B cell (primary cell): ENCODE data around the gene STXBP1. TPM values are rescaled to one million over a fixed set of nuclear protein-coding genes. Genes with fewer than 3 reads are reported as not detected.
"Not testable (repeated sequence)": the region's sequence is repeated elsewhere in the genome, so short reads cannot be mapped to it uniquely, and the experiment has no call there.

Experiments used
- ATAC-seq: fragments of 200-7000 bp; cut with Tn5 transposase; one replicate; pipeline ENCODE4 v1.10.0; 2021; ENCODE audit warnings: low read depth, mild to moderate bottlenecking, moderate number of reproducible peaks, moderate library complexity
- CTCF ChIA-PET: fragments of 350-600 bp; sonication (Branson Sonifier 250); formaldehyde crosslinking; loops from one replicate; lab custom pipeline; 2021; ENCODE audit warnings: antibody characterized with exemption, inconsistent platforms; lab: Charles Lee
- POLR2A ChIA-PET: fragments of 350-600 bp; sonication (Branson Sonifier 250); formaldehyde crosslinking; loops from one replicate; lab custom pipeline; 2021; ENCODE audit warnings: antibody characterized with exemption; lab: Charles Lee
- DNase-seq: peaks from one replicate; pipeline ENCODE4 v3.0.0; 2013
- H2AFZ ChIP-seq: 2 replicates; pipeline ENCODE4 v1.6.1; 2012; ENCODE audit warnings: mild to moderate bottlenecking, low read depth, low read length; ENCODE audit not compliant: insufficient read depth, poor library complexity, severe bottlenecking
- H3K27ac ChIP-seq, 2 donors: 1 replicate in 1 of 2; 2 replicates in 1 of 2; pipeline ENCODE4 v1.5.1; 2012 to 2013; ENCODE audit warnings: low read length in 2 of 2, mild to moderate bottlenecking in 2 of 2, moderate library complexity in 1 of 2
- H3K27me3 ChIP-seq, 4 experiments: fragments of 200-600 bp in 1 of 4; sonication (generic) in 1 of 4; replicated peaks in 1 of 4; 1 replicate in 2 of 4; 2 replicates in 2 of 4; pipeline versions ENCODE4 v1.6.1 to v1.7.0; 2013 to 2016; ENCODE audit warnings: low read length in 3 of 4, mild to moderate bottlenecking in 2 of 4, mixed read lengths in 1 of 4, moderate library complexity in 1 of 4; ENCODE audit not compliant: insufficient read depth in 4 of 4, control insufficient read depth in 3 of 4; ENCODE audit errors: control extremely low read depth in 1 of 4
- H3K36me3 ChIP-seq, 2 experiments: replicated peaks in 1 of 2; 1 replicate in 1 of 2; 2 replicates in 1 of 2; pipeline versions ENCODE4 v1.6.1 to v1.7.1; 2013; ENCODE audit warnings: low read length in 1 of 2; ENCODE audit not compliant: insufficient read depth in 2 of 2, control insufficient read depth in 1 of 2; ENCODE audit errors: control extremely low read depth in 1 of 2, extremely low read depth in 1 of 2
- H3K4me1 ChIP-seq, 2 donors: fragments of 200-600 bp in 1 of 2; sonication (generic) in 1 of 2; 1 replicate in 1 of 2; 2 replicates in 1 of 2; pipeline versions ENCODE4 v1.5.1 to v1.6.1; 2013 to 2017; ENCODE audit warnings: low read length in 2 of 2; ENCODE audit not compliant: control insufficient read depth in 2 of 2, insufficient read depth in 2 of 2
- H3K4me2 ChIP-seq: replicated peaks from 2 replicates; pipeline ENCODE3; 2012; ENCODE audit warnings: mild to moderate bottlenecking, low read depth, low read length; ENCODE audit not compliant: poor library complexity, severe bottlenecking
- H3K4me3 ChIP-seq, 5 experiments: fragments of 200-600 bp in 1 of 5; sonication (generic) in 1 of 5; 1 replicate in 3 of 5; 2 replicates in 2 of 5; pipeline versions ENCODE4 v1.5.1 to v1.7.0; 2011 to 2016; ENCODE audit warnings: low read length in 4 of 5, mild to moderate bottlenecking in 4 of 5, low read depth in 2 of 5, control low read depth in 1 of 5, moderate library complexity in 1 of 5; ENCODE audit not compliant: insufficient read depth in 1 of 5; ENCODE audit errors: control extremely low read depth in 1 of 5, extremely low read depth in 1 of 5
- H3K79me2 ChIP-seq: fragments of 200-600 bp; sonication (generic); one replicate; pipeline ENCODE4 v1.6.0; 2016; ENCODE audit warnings: low read length; ENCODE audit not compliant: control insufficient read depth, insufficient read depth
- H3K9ac ChIP-seq: fragments of 200-600 bp; sonication (generic); 2 replicates; pipeline ENCODE4 v1.6.1; 2017; ENCODE audit warnings: mild to moderate bottlenecking, low read length, moderate library complexity
- H3K9me3 ChIP-seq, 3 donors: one replicate each; pipeline versions ENCODE4 v1.6.1 to v1.7.1; 2013; ENCODE audit warnings: low read length in 2 of 3; ENCODE audit not compliant: control insufficient read depth in 2 of 3, insufficient read depth in 1 of 3; ENCODE audit errors: control extremely low read depth in 1 of 3
- H4K20me1 ChIP-seq: 2 replicates; pipeline ENCODE4 v1.6.0; 2012; ENCODE audit warnings: mild to moderate bottlenecking, low read length; ENCODE audit not compliant: insufficient read depth, control insufficient read depth, poor library complexity, severe bottlenecking
- H3K27ac Mint-ChIP-seq: one replicate; pipeline ENCODE4 v1.8.0; 2021; ENCODE audit warnings: mixed read lengths
- H3K27me3 Mint-ChIP-seq: one replicate; pipeline ENCODE4 v1.8.0; 2021; ENCODE audit warnings: mixed read lengths
- H3K4me1 Mint-ChIP-seq: one replicate; pipeline ENCODE4 v1.8.0; 2021; ENCODE audit warnings: mixed read lengths
- H3K4me3 Mint-ChIP-seq: one replicate; pipeline ENCODE4 v1.8.0; 2021; ENCODE audit warnings: mixed read lengths
- H3K9me3 Mint-ChIP-seq: one replicate; pipeline ENCODE4 v1.8.0; 2022; ENCODE audit warnings: mixed read lengths; ENCODE audit not compliant: insufficient read depth
- EZH2 ChIP-seq: IDR thresholded peaks from 2 replicates; pipeline ENCODE4 v1.6.1; 2012; ENCODE audit warnings: borderline replicate concordance, low read depth, mild to moderate bottlenecking, moderate library complexity, low read length; ENCODE audit not compliant: insufficient read depth, poor library complexity, severe bottlenecking
- WGBS: methylation state at CpG from one replicate; pipeline ENCODE4 v1.1.5; 2013; ENCODE audit warnings: missing lambda C conversion rate; ENCODE audit not compliant: insufficient coverage; 5-methylcytosine and 5-hydroxymethylcytosine counted together
- intact Hi-C: fragments of 100-400 bp; cut with micrococcal nuclease; formaldehyde crosslinking; loops from one replicate; pipeline ENCODE4 v1.10.0; 2022
- polyA plus RNA-seq: library from polyadenylated mRNA; depleted of rRNA; stranded (reverse); fragments of >200 nt; gene quantifications from 2 replicates; pipeline ENCODE4 v1.2.3, GENCODE V29; 2012
- total RNA-seq, 2 donors: library from RNA; stranded (reverse); fragments of 120-200 nt in 1 of 2; gene quantifications; 1 replicate in 1 of 2; 2 replicates in 1 of 2; pipeline versions ENCODE4 v1.2.3 to v1.2.4, GENCODE V29; 2013 to 2022
- TF ChIP-seq, protein P1 (sequence below): fragments of 200-600 bp; IDR thresholded peaks from one replicate; pipeline ENCODE4 v1.8.0; 2022; ENCODE audit warnings: antibody characterized with exemption, mild to moderate bottlenecking

Gene STXBP1
- total and polyA plus RNA-seq, 2 donors (not counting 1 experiment from before 2014, with no cell fraction given), result 0.62 TPM; not detected in 1

- Mint-ChIP-seq H3K9me3 (no peaks in the 10 kb centered on the region), H3K27ac (no peak overlapping the region), H3K4me1 (peaks cover 2% of the 10 kb centered on the region), H3K4me3 (no peak overlapping the region), H3K27me3 (peaks cover 30% of the 10 kb centered on the region)
- DNase-seq (no peak), ATAC-seq (no peak)
- H4K20me1 ChIP-seq, result no peaks in the 10 kb centered on the region
- TF ChIP-seq, protein P1, sequence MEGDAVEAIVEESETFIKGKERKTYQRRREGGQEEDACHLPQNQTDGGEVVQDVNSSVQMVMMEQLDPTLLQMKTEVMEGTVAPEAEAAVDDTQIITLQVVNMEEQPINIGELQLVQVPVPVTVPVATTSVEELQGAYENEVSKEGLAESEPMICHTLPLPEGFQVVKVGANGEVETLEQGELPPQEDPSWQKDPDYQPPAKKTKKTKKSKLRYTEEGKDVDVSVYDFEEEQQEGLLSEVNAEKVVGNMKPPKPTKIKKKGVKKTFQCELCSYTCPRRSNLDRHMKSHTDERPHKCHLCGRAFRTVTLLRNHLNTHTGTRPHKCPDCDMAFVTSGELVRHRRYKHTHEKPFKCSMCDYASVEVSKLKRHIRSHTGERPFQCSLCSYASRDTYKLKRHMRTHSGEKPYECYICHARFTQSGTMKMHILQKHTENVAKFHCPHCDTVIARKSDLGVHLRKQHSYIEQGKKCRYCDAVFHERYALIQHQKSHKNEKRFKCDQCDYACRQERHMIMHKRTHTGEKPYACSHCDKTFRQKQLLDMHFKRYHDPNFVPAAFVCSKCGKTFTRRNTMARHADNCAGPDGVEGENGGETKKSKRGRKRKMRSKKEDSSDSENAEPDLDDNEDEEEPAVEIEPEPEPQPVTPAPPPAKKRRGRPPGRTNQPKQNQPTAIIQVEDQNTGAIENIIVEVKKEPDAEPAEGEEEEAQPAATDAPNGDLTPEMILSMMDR, result no peak
- intact Hi-C loops, result no loop called here
- H3K4me1 ChIP-seq, result no peaks in the 10 kb centered on the region
- H3K4me2 ChIP-seq, result no peak overlapping the region
- ChIA-PET POLR2A (no interaction called here), CTCF (interaction anchor here (0.9 kb wide), 1 partner anchor 454 kb away, joined by 3 read pairs; no protein-coding TSS in a partner anchor)
- H3K27me3 ChIP-seq, result peaks cover 0 to 12% (median 4%) of the 10 kb centered on the region in 4 experiments
- 72% methylated on average over 2 of the region's 8 CpGs for WGBS
- no peaks in the 10 kb centered on the region for H3K9me3 ChIP-seq
- H3K9ac ChIP-seq, result no peak overlapping the region
- H3K79me2 ChIP-seq, result no peaks in the 10 kb centered on the region
- H3K36me3 ChIP-seq, result no peaks in the 10 kb centered on the region
- H2AFZ ChIP-seq, result no peak overlapping the region
- no peak overlapping the region for H3K27ac ChIP-seq
- H3K4me3 ChIP-seq, result no peak overlapping the region
These were observed 31.7 kb upstream of the STXBP1 start for GRCh38 chr9:127580366-127580765.

GRCh38 chr9:127580879-127581475, 31.1 kb upstream of the STXBP1 start:
- Histone ChIP-seq H3K27ac (no peak overlapping the region), H3K4me1 (no peaks in the 10 kb centered on the region), H3K27me3 (peaks cover 0 to 12% (median 4%) of the 10 kb centered on the region in 4 experiments), H3K79me2 (no peaks in the 10 kb centered on the region), H3K36me3 (no peaks in the 10 kb centered on the region), H3K9me3 (no peaks in the 10 kb centered on the region), H3K4me3 (no peak overlapping the region), H3K9ac (no peak overlapping the region), H4K20me1 (no peaks in the 10 kb centered on the region), H3K4me2 (no peak overlapping the region), H2AFZ (no peak overlapping the region)
- CTCF ChIA-PET, result interaction anchor here (0.9 kb wide), 1 partner anchor 454 kb away, joined by 3 read pairs; no protein-coding TSS in a partner anchor
- intact Hi-C loops, result no loop called here
- no peaks in the 10 kb centered on the region for H3K9me3 Mint-ChIP-seq
- POLR2A ChIA-PET, result no interaction called here
- TF ChIP-seq, protein P1, result no peak
- TF ChIP-seq EZH2, result no peak
- WGBS, result 79% methylated on average over 5 of the region's 7 CpGs
- no peaks in the 10 kb centered on the region for H3K4me1 Mint-ChIP-seq
- H3K4me3 Mint-ChIP-seq, result no peak overlapping the region
- DNase-seq, result no peak
- no peak for ATAC-seq
- H3K27ac Mint-ChIP-seq, result no peak overlapping the region
- H3K27me3 Mint-ChIP-seq, result peaks cover 29% of the 10 kb centered on the region

- H3K4me2 ChIP-seq, H3K4me1 Mint-ChIP-seq, H3K27ac ChIP-seq, H3K9me3 Mint-ChIP-seq, intact Hi-C loops, H2AFZ ChIP-seq, H3K79me2 ChIP-seq, H3K4me1 ChIP-seq, H3K4me3 Mint-ChIP-seq, H3K4me3 ChIP-seq, H4K20me1 ChIP-seq, DNase-seq, ATAC-seq, H3K9ac ChIP-seq, H3K27ac Mint-ChIP-seq, H3K36me3 ChIP-seq, H3K9me3 ChIP-seq: not testable (repeated sequence)
- POLR2A ChIA-PET, result interaction anchor here (0.7 kb wide), 1 partner anchor 442 kb away, joined by 6 read pairs; no protein-coding TSS in a partner anchor
- H3K27me3 ChIP-seq, result peaks cover 0 to 13% (median 3%) of the 10 kb centered on the region in 4 experiments
- CTCF ChIA-PET, result interaction anchor here (0.6 to 4.5 kb wide), 10 partner anchors 28 to 644 kb away, joined by 3 to 50 read pairs (median 4); partner anchors contain the start of gene TOR2A
- peaks cover 39% of the 10 kb centered on the region for H3K27me3 Mint-ChIP-seq
- WGBS, result 100% methylated on average over 1 of the region's 3 CpGs
These were observed 27.6 kb upstream of the STXBP1 start for GRCh38 chr9:127584474-127584805.
